HEK293 (cell line): ENCODE measurements around the gene ZNF227.

Experiments used
- CTCF ChIP-seq: fragments of 450-650 bp; formaldehyde crosslinking; IDR thresholded peaks from 2 replicates; pipeline ENCODE4 v1.5.1; 2016; ENCODE audit warnings: missing biosample characterization, missing genetic modification characterization
- ZBTB44 ChIP-seq: fragments of 450-650 bp; IDR thresholded peaks from 2 replicates; pipeline ENCODE4 v1.5.1; 2018; ENCODE audit warnings: missing biosample characterization, mild to moderate bottlenecking, missing genetic modification characterization
- ZNF274 ChIP-seq, 2 experiments: fragments of 200-500 bp in 1 of 2; fragments of 450-650 bp in 1 of 2; sonication (Bioruptor generic) in 1 of 2; formaldehyde crosslinking in 1 of 2; IDR thresholded peaks; 2 replicates each; pipeline versions ENCODE4 v1.5.1 to v1.6.1; 2014 to 2016; ENCODE audit warnings: borderline replicate concordance in 1 of 2, inconsistent platforms in 1 of 2, low read length in 1 of 2, missing biosample characterization in 1 of 2, missing genetic modification characterization in 1 of 2
- ZNF473 ChIP-seq: fragments of 450-650 bp; formaldehyde crosslinking; IDR thresholded peaks from 2 replicates; pipeline ENCODE4 v1.5.1; 2017; ENCODE audit warnings: missing biosample characterization, missing genetic modification characterization
- ZNF707 ChIP-seq: fragments of 450-650 bp; formaldehyde crosslinking; IDR thresholded peaks from 2 replicates; pipeline ENCODE4 v1.5.1; 2016; ENCODE audit warnings: missing biosample characterization, missing genetic modification characterization

GRCh38 chr19:44180968-44181367, 31.4 kb upstream of the ZNF227 start:
- TF ChIP-seq CTCF (no peak), ZNF274 (IDR thresholded peaks at IDR 0.05; ENCODE audit: low read length) (no peak), ZNF274 (tag by site-specific recombination; IDR thresholded peaks at IDR 0.05; ENCODE audit: borderline replicate concordance) (no peak), ZNF473 (no peak), ZNF707 (tag by site-specific recombination) (no peak), ZBTB44 (no peak)
